ENCODE data around the gene RNF115.
"Not testable (repeated sequence)": the region's sequence is repeated elsewhere in the genome, so short reads cannot be mapped to it uniquely, and the experiment has no call there.

- TF ChIP-seq, protein P1, sequence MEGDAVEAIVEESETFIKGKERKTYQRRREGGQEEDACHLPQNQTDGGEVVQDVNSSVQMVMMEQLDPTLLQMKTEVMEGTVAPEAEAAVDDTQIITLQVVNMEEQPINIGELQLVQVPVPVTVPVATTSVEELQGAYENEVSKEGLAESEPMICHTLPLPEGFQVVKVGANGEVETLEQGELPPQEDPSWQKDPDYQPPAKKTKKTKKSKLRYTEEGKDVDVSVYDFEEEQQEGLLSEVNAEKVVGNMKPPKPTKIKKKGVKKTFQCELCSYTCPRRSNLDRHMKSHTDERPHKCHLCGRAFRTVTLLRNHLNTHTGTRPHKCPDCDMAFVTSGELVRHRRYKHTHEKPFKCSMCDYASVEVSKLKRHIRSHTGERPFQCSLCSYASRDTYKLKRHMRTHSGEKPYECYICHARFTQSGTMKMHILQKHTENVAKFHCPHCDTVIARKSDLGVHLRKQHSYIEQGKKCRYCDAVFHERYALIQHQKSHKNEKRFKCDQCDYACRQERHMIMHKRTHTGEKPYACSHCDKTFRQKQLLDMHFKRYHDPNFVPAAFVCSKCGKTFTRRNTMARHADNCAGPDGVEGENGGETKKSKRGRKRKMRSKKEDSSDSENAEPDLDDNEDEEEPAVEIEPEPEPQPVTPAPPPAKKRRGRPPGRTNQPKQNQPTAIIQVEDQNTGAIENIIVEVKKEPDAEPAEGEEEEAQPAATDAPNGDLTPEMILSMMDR (IDR thresholded peaks at IDR 0.05): not testable (repeated sequence)
- not testable (repeated sequence) for TF ChIP-seq POLR2A (IDR thresholded peaks at IDR 0.05)
Measured at GRCh38 chr1:145761498-145761897, 62.4 kb downstream of the RNF115 start.
